ENCODE measurements around the gene RUNX1. TPM values are rescaled to one million over a fixed set of nuclear protein-coding genes. Genes with fewer than 3 reads are reported as not detected.
A peak's percentile ranks its signal among the peaks of the same experiment; 100 is the strongest.

Gene RUNX1
- total and polyA plus RNA-seq, 7 experiments from 2014 or later = 27.9 to 154 (median 85.1) TPM

DNA sequence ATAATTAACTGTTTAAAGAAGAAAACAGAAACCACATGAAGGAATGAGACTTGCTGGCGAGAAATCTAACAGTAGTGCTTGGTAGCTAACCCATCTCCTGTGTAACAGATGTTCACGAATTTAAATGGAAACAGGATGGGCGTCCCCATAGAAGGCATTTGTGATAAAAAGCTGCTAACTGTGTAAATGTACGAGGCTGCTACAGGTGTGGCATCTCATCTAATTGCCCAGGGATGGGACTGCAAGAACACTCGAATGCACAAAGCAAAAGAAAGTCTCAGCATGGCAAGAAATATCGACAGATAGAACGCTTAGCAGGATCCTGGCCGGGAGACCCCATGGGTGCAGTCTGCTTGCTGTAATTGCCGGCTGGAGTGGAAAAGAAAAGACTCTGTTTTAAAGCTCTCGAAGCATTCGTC lies 112.7 kb downstream of the RUNX1 start:
- DNase-seq = peak in 7 of 9 donors; percentile 54 to 79 (median 70)
- ChIA-PET CTCF (interaction anchor here (0.6 to 1.3 kb wide), 6 partner anchors 25 to 111 kb away, joined by 3 read pairs; no protein-coding TSS in a partner anchor), POLR2A (interaction anchor here (0.6 to 3.6 kb wide), 18 partner anchors 9 to 111 kb away, joined by 3 to 12 read pairs (median 4); no protein-coding TSS in a partner anchor)
- Mint-ChIP-seq H3K27me3 (no peaks in the 10 kb centered on the region), H3K4me1 (peaks cover 77 to 99% (median 95%) of the 10 kb centered on the region in 7 donors), H3K4me3 (peak overlapping the region; percentile 39 to 81 (median 68)), H3K27ac (peak overlapping the region; percentile 83 to 97 (median 91)), H3K36me3 (peaks cover 0 to 8% (median 0%) of the 10 kb centered on the region in 5 donors), H3K9me3 (peaks cover 0 to 6% (median 0%) of the 10 kb centered on the region in 11 donors)
- intact Hi-C loops (cut with micrococcal nuclease) = loop anchor here in 1 of 2 donors (1.0 kb wide), 3 partner anchors 9 to 90 kb away; no protein-coding TSS in a partner anchor
- H3K9me3 ChIP-seq (ENCODE audit: control insufficient read depth in 2 of 3, low read length in 3 of 3) = no peaks in the 10 kb centered on the region
- H3K36me3 ChIP-seq (ENCODE audit: control insufficient read depth in 2 of 3, insufficient read depth in 3 of 3, low read length in 3 of 3) = no peaks in the 10 kb centered on the region
- peaks cover 57 to 81% of the 10 kb centered on the region in 2 donors for H3K4me1 ChIP-seq (ENCODE audit: control insufficient read depth in 2 of 2, insufficient read depth in 2 of 2, low read length in 2 of 2)
- peak overlapping the region; percentile 2 for H3K4me3 ChIP-seq (ENCODE audit: low read length)
- H3K27ac ChIP-seq (ENCODE audit: low read depth, low read length) = peak overlapping the region; percentile 81
- no peaks in the 10 kb centered on the region for H3K27me3 ChIP-seq (ENCODE audit: control insufficient read depth in 2 of 2, insufficient read depth in 2 of 2, low read length in 2 of 2)
- peak; percentile 50 for ATAC-seq

DNA sequence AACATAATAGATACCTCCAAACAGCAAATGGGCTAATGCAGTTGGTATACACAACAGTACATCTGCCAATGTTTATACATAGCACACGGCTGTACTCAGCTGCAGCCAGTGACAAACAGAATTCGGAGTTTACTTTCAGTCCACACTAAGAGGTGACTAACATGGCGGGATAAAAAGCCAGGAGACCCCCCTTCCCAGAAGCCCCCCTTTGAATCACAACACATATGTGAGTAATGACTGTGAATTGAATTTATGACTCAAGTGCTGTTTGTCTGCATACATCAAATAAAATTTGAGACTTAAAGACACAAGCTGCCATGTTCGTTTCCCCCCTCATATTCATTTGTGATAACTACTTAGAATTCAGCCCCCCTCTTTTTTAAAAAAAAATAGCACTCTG lies 113.2 kb downstream of the RUNX1 start:
- H3K4me1 ChIP-seq (ENCODE audit: control insufficient read depth in 2 of 2, insufficient read depth in 2 of 2, low read length in 2 of 2) = peaks cover 57 to 76% of the 10 kb centered on the region in 2 donors
- H3K27me3 ChIP-seq (ENCODE audit: control insufficient read depth in 2 of 2, insufficient read depth in 2 of 2, low read length in 2 of 2) = no peaks in the 10 kb centered on the region
- intact Hi-C loops (cut with micrococcal nuclease) = loop anchor here (1.0 to 2.0 kb wide), 8 partner anchors 9 to 90 kb away; no protein-coding TSS in a partner anchor
- H3K9me3 Mint-ChIP-seq = peaks cover 0 to 6% (median 0%) of the 10 kb centered on the region in 11 donors
- H3K9me3 ChIP-seq (ENCODE audit: control insufficient read depth in 2 of 3, low read length in 3 of 3) = no peaks in the 10 kb centered on the region
- ATAC-seq (no peak), DNase-seq (peak in 1 of 9 donors; percentile 47)
- H3K4me3 ChIP-seq (ENCODE audit: low read length) = peak overlapping the region; percentile 6
- H3K36me3 Mint-ChIP-seq = peaks cover 0 to 8% (median 0%) of the 10 kb centered on the region in 5 donors
- peak overlapping the region; percentile 81 for H3K27ac ChIP-seq (ENCODE audit: low read depth, low read length)
- no peaks in the 10 kb centered on the region for H3K27me3 Mint-ChIP-seq
- POLR2A ChIA-PET = interaction anchor here (0.6 to 3.6 kb wide), 19 partner anchors 9 to 111 kb away, joined by 3 to 12 read pairs (median 4); no protein-coding TSS in a partner anchor
- CTCF ChIA-PET = interaction anchor here (0.6 to 1.3 kb wide), 7 partner anchors 25 to 111 kb away, joined by 3 read pairs; no protein-coding TSS in a partner anchor
- H3K4me1 Mint-ChIP-seq = peaks cover 73 to 96% (median 93%) of the 10 kb centered on the region in 7 donors
- H3K4me3 Mint-ChIP-seq = peak overlapping the region; percentile 39 to 81 (median 66)
- no peaks in the 10 kb centered on the region for H3K36me3 ChIP-seq (ENCODE audit: control insufficient read depth in 2 of 3, insufficient read depth in 3 of 3, low read length in 3 of 3)
- peak overlapping the region; percentile 83 to 97 (median 91) for H3K27ac Mint-ChIP-seq

DNA sequence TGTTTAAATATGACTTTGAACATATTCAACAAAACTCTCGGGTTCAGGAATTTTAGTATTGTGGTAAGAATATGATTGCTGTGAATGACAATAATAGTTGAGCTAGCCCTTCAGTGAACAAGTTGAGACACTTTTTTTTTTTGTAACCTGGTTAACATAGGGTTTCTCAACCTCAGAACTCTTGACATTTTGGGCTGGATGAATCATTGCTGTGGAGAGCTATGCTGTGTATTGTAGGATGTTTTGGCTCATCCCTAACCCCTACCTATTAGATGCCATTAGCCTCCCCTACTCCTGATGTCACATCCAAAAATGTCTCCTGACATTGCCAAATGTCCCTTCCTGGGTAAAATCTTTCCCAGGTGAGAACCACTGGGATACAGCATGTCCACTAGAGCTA lies 113.7 kb downstream of the RUNX1 start:
- Mint-ChIP-seq H3K27ac (peak overlapping the region; percentile 83 to 97 (median 91)), H3K9me3 (peaks cover 0 to 6% (median 0%) of the 10 kb centered on the region in 11 donors), H3K4me1 (peaks cover 73 to 96% (median 93%) of the 10 kb centered on the region in 7 donors), H3K27me3 (no peaks in the 10 kb centered on the region), H3K4me3 (peak overlapping the region in 9 of 10 donors; percentile 26 to 81 (median 66)), H3K36me3 (peaks cover 0 to 11% (median 0%) of the 10 kb centered on the region in 5 donors)
- Histone ChIP-seq H3K9me3 (ENCODE audit: control insufficient read depth in 2 of 3, low read length in 3 of 3) (no peaks in the 10 kb centered on the region), H3K27ac (ENCODE audit: low read depth, low read length) (peak overlapping the region; percentile 81), H3K4me3 (ENCODE audit: low read length) (peak overlapping the region; percentile 6), H3K4me1 (ENCODE audit: control insufficient read depth in 2 of 2, insufficient read depth in 2 of 2, low read length in 2 of 2) (peaks cover 57 to 73% of the 10 kb centered on the region in 2 donors), H3K36me3 (ENCODE audit: control insufficient read depth in 2 of 3, insufficient read depth in 3 of 3, low read length in 3 of 3) (no peaks in the 10 kb centered on the region), H3K27me3 (ENCODE audit: control insufficient read depth in 2 of 2, insufficient read depth in 2 of 2, low read length in 2 of 2) (no peaks in the 10 kb centered on the region)
- no peak for ATAC-seq
- intact Hi-C loops (cut with micrococcal nuclease) = loop anchor here (2.0 kb wide), 5 partner anchors 17 to 51 kb away; no protein-coding TSS in a partner anchor
- POLR2A ChIA-PET = interaction anchor here (0.6 to 4.4 kb wide), 17 partner anchors 10 to 112 kb away, joined by 3 to 36 read pairs (median 5); no protein-coding TSS in a partner anchor
- DNase-seq = no peak
- CTCF ChIA-PET = interaction anchor here (0.6 to 3.7 kb wide), 5 partner anchors 26 to 115 kb away, joined by 3 to 26 read pairs (median 3); partner anchors contain the start of gene RUNX1

DNA sequence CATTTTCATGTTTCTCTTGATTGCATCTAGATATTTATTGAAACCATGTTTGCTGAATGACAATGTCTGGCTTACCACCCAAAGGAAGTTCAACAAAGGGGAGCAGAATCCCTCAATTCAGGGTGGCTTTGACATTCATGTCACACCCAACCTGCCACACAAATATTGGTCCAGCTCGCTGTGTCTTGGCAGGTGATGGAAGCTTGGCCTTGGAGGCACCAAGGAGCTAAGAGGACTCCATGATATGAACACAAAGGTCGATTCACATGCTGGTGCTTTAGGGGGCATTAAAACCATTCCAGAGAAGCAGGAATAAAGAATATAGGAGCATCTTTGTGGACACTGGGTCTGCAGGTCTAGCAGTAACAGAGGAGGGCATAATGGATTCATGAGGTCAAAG lies 114.8 kb downstream of the RUNX1 start:
- ChIA-PET CTCF (interaction anchor here (0.9 to 3.7 kb wide), 7 partner anchors 41 to 116 kb away, joined by 3 to 26 read pairs (median 5); partner anchors contain the start of gene RUNX1), POLR2A (interaction anchor here (0.6 to 4.4 kb wide), 19 partner anchors 12 to 116 kb away, joined by 3 to 36 read pairs (median 5); no protein-coding TSS in a partner anchor)
- Mint-ChIP-seq H3K4me3 (peak overlapping the region; percentile 39 to 88 (median 78)), H3K9me3 (peaks cover 0 to 6% (median 0%) of the 10 kb centered on the region in 11 donors), H3K27me3 (no peaks in the 10 kb centered on the region), H3K4me1 (peaks cover 68 to 93% (median 89%) of the 10 kb centered on the region in 7 donors), H3K27ac (peak overlapping the region; percentile 83 to 97 (median 94)), H3K36me3 (peaks cover 0 to 13% (median under 1%) of the 10 kb centered on the region in 5 donors)
- no peaks in the 10 kb centered on the region for H3K27me3 ChIP-seq (ENCODE audit: control insufficient read depth in 2 of 2, insufficient read depth in 2 of 2, low read length in 2 of 2)
- H3K4me3 ChIP-seq (ENCODE audit: low read length) = peak overlapping the region; percentile 33
- DNase-seq (no peak), ATAC-seq (no peak)
- no peaks in the 10 kb centered on the region for H3K9me3 ChIP-seq (ENCODE audit: control insufficient read depth in 2 of 3, low read length in 3 of 3)
- peak overlapping the region; percentile 81 for H3K27ac ChIP-seq (ENCODE audit: low read depth, low read length)
- no peaks in the 10 kb centered on the region for H3K36me3 ChIP-seq (ENCODE audit: control insufficient read depth in 2 of 3, insufficient read depth in 3 of 3, low read length in 3 of 3)
- H3K4me1 ChIP-seq (ENCODE audit: control insufficient read depth in 2 of 2, insufficient read depth in 2 of 2, low read length in 2 of 2) = peaks cover 52 to 68% of the 10 kb centered on the region in 2 donors
- intact Hi-C loops (cut with micrococcal nuclease) = loop anchor here (1.0 to 2.0 kb wide), 8 partner anchors 16 to 114 kb away; no protein-coding TSS in a partner anchor

DNA sequence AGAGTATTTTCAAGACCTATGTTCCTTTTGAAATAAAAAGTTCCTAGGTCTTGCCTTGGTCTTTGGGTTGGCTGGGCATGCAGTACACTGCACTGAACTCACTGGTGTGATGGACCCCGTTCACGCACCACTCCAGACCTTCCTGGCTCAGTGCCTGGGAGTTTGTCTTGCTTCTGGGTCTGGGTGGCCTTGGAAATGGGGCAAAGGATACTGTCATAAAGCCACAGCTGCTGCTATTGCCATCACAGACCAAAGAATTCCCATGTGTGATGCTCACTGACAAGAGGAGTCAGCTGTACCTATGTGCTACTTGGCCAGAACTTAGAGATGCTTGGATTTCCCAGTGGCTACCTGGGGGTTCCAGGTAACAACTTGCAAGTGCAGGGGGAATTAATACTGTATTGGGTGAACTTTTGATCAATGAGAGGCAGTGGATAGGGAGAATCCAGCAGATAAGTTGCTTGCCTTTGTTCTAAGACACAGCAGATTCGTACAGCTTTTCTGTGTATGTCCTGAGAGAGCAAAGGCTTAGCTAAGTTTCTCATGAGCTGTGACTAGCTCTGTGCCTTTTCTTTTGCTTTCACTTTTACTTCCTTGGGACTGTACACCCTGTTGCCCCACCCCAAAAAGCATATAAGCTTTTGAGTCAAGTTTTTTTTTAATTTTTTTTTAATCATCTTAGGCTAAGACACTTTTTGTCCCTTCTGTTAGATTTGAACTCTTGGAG lies 115.3 kb downstream of the RUNX1 start:
- H3K27me3 Mint-ChIP-seq = no peaks in the 10 kb centered on the region
- H3K27ac Mint-ChIP-seq = peak overlapping the region; percentile 83 to 97 (median 94)
- Histone ChIP-seq H3K36me3 (ENCODE audit: control insufficient read depth in 2 of 3, insufficient read depth in 3 of 3, low read length in 3 of 3) (no peaks in the 10 kb centered on the region), H3K4me1 (ENCODE audit: control insufficient read depth in 2 of 2, insufficient read depth in 2 of 2, low read length in 2 of 2) (peaks cover 52 to 68% of the 10 kb centered on the region in 2 donors), H3K9me3 (ENCODE audit: control insufficient read depth in 2 of 3, low read length in 3 of 3) (no peaks in the 10 kb centered on the region), H3K27me3 (ENCODE audit: control insufficient read depth in 2 of 2, insufficient read depth in 2 of 2, low read length in 2 of 2) (no peaks in the 10 kb centered on the region), H3K27ac (ENCODE audit: low read depth, low read length) (peak overlapping the region; percentile 81), H3K4me3 (ENCODE audit: low read length) (peak overlapping the region; percentile 56)
- peak overlapping the region; percentile 39 to 88 (median 78) for H3K4me3 Mint-ChIP-seq
- peaks cover 0 to 6% (median 0%) of the 10 kb centered on the region in 11 donors for H3K9me3 Mint-ChIP-seq
- intact Hi-C loops (cut with micrococcal nuclease) = loop anchor here (1.0 to 2.0 kb wide), 9 partner anchors 13 to 115 kb away; no protein-coding TSS in a partner anchor
- DNase-seq (peak in 7 of 9 donors; percentile 47 to 83 (median 72)), ATAC-seq (peak; percentile 94)
- ChIA-PET POLR2A (interaction anchor here (0.6 to 4.4 kb wide), 21 partner anchors 11 to 118 kb away, joined by 3 to 36 read pairs (median 4); no protein-coding TSS in a partner anchor), CTCF (interaction anchor here (0.9 to 3.7 kb wide), 8 partner anchors 38 to 116 kb away, joined by 3 to 26 read pairs (median 4); partner anchors contain the start of gene RUNX1)
- H3K36me3 Mint-ChIP-seq = peaks cover 0 to 15% (median 4%) of the 10 kb centered on the region in 5 donors
- H3K4me1 Mint-ChIP-seq = peaks cover 70 to 93% (median 89%) of the 10 kb centered on the region in 7 donors

Measured in naive thymus-derived CD4-positive, alpha-beta T cell (primary cell).